Measurements from ENCODE around the gene CDKAL1.

CDKAL1 gene

DNA sequence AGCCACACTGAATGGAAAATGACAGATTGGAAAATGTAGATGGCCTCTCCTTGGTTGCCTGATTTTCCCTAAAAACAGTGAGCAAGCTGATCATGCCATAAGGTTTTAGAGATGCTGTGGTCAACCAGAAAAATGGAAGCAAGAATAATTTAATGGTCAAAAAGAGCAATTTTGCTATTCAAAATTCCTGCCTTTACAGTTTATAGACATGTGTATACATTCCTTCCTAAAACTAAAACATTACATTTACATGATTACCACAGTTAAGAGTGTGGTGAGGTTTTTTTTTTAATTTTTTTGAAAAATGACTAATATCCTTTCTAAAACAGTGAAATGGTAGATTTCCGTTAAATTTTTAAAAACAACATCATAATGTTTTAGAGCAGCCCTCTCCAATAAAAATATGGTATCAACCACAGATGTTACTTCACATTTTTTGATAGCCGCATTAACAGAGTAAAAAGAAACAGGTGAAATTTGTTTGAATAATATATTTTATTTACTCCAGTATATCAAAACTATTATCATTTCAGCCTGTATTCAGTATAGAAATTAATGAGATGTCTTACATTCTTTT is 652.3 kb downstream of the CDKAL1 start:
- Histone ChIP-seq H4K20me1 (ENCODE audit: insufficient read depth) (no peaks in the 10 kb centered on the region), H2AFZ (ENCODE audit: low read depth) (no peak overlapping the region), H3K4me1 (ENCODE audit: low read depth, poor library complexity, severe bottlenecking) (peaks cover 7% of the 10 kb centered on the region), H3K27me3 (ENCODE audit: insufficient read depth, low read depth) (no peaks in the 10 kb centered on the region), H3K4me3 (IDR thresholded peaks at IDR 0.05; ENCODE audit: insufficient read depth, low read depth, low read length) (no peak overlapping the region), H3K79me2 (ENCODE audit: insufficient read depth, low read depth) (no peaks in the 10 kb centered on the region), H3K36me3 (ENCODE audit: insufficient read depth) (no peaks in the 10 kb centered on the region), H3K9ac (no peak overlapping the region), H3K4me2 (no peak overlapping the region), H3K27ac (no peak overlapping the region)
- TF ChIP-seq, protein P1, sequence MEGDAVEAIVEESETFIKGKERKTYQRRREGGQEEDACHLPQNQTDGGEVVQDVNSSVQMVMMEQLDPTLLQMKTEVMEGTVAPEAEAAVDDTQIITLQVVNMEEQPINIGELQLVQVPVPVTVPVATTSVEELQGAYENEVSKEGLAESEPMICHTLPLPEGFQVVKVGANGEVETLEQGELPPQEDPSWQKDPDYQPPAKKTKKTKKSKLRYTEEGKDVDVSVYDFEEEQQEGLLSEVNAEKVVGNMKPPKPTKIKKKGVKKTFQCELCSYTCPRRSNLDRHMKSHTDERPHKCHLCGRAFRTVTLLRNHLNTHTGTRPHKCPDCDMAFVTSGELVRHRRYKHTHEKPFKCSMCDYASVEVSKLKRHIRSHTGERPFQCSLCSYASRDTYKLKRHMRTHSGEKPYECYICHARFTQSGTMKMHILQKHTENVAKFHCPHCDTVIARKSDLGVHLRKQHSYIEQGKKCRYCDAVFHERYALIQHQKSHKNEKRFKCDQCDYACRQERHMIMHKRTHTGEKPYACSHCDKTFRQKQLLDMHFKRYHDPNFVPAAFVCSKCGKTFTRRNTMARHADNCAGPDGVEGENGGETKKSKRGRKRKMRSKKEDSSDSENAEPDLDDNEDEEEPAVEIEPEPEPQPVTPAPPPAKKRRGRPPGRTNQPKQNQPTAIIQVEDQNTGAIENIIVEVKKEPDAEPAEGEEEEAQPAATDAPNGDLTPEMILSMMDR (conservative IDR thresholded peaks at IDR 0.05; ENCODE audit: low read depth, low read length) = no peak

DNA sequence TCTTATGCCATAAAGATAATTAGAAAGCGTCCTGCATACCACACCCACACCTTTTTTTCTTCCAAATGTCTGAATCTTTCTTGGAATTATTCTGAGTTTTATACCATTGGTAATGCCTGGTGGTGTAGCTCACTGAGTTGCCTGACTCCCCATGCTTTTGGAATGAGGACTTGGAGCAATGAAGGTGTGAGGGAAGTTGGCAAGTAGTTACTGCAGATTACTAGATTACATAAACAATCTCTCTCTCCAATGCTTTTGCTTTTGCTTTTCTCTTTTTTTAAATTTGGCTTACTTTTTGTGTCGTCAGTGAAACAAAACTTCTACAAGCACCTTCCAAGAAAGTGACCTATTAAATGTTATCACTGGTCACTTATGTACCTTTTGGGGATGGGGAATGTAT is 653.2 kb downstream of the CDKAL1 start:
- no peak overlapping the region for H3K9ac ChIP-seq
- no peak overlapping the region for H3K27ac ChIP-seq
- no peaks in the 10 kb centered on the region for H3K36me3 ChIP-seq (ENCODE audit: insufficient read depth)
- TF ChIP-seq, protein P1 (conservative IDR thresholded peaks at IDR 0.05; ENCODE audit: low read depth, low read length) = no peak
- no peak overlapping the region for H2AFZ ChIP-seq (ENCODE audit: low read depth)
- H4K20me1 ChIP-seq (ENCODE audit: insufficient read depth) = no peaks in the 10 kb centered on the region
- H3K27me3 ChIP-seq (ENCODE audit: insufficient read depth, low read depth) = no peaks in the 10 kb centered on the region
- H3K79me2 ChIP-seq (ENCODE audit: insufficient read depth, low read depth) = no peaks in the 10 kb centered on the region
- no peaks in the 10 kb centered on the region for H3K4me1 ChIP-seq (ENCODE audit: low read depth, poor library complexity, severe bottlenecking)
- no peak overlapping the region for H3K4me2 ChIP-seq
- H3K4me3 ChIP-seq (IDR thresholded peaks at IDR 0.05; ENCODE audit: insufficient read depth, low read depth, low read length) = no peak overlapping the region

DNA sequence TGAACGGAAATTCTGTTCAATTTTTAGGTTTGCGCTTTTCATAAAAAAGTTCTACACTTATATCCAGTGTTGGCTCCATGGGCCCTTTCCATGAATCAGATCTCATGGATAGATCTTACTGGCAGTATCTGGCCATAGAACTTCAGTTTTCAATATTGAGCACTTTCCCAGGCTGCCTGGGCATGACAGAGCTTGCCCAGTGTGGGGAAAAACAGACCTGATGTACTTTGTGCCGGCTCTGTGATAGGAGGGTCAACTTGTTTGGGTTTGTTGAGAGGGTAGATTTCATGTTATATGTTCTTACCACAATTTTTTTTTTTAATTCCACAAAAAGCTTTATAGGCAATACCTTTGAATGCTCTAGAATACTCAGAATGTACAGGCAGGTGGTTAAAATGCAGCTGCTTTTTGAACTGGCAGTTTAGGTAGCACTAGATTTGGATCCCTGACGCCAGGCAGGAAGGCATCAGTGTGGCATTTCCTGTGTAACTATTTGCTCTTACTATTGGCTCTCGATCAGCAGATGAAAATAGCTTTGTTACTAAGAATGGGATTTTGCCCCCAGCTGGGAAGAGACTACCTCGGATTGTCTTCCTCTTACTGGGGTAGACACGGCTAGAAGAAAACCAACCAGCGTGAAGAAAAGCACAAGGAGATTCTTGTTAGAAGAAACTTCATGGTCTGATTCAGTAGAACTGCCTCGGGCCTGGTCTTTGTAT is 654.4 kb downstream of the CDKAL1 start:
- no peaks in the 10 kb centered on the region for H3K4me1 ChIP-seq (ENCODE audit: low read depth, poor library complexity, severe bottlenecking)
- TF ChIP-seq, protein P1 (conservative IDR thresholded peaks at IDR 0.05; ENCODE audit: low read depth, low read length) = no peak
- no peak overlapping the region for H3K4me2 ChIP-seq
- H3K27me3 ChIP-seq (ENCODE audit: insufficient read depth, low read depth) = no peaks in the 10 kb centered on the region
- no peaks in the 10 kb centered on the region for H4K20me1 ChIP-seq (ENCODE audit: insufficient read depth)
- no peak overlapping the region for H3K9ac ChIP-seq
- H3K27ac ChIP-seq = no peak overlapping the region
- no peak overlapping the region for H3K4me3 ChIP-seq (IDR thresholded peaks at IDR 0.05; ENCODE audit: insufficient read depth, low read depth, low read length)
- no peak overlapping the region for H2AFZ ChIP-seq (ENCODE audit: low read depth)
- no peaks in the 10 kb centered on the region for H3K79me2 ChIP-seq (ENCODE audit: insufficient read depth, low read depth)
- H3K36me3 ChIP-seq (ENCODE audit: insufficient read depth) = no peaks in the 10 kb centered on the region

DNA sequence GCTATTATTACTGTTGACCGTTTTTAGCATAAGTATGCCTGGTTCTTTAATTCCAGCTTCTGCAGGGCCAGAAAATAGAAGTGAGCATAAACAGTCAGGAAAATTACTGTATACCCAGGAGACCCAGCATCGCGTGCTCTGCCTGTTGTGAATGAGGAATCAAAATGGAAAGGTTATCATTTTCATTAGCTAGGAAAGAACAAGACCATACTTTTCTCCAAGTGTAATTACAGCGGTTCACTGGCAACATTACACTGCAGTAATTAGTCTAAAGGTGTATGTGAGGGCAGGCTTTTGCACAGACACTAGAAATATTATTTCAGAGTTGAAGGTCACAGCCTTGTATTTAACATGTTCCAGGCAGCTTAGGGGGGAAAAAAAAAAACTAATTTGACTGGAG is 655.5 kb downstream of the CDKAL1 start:
- Histone ChIP-seq H3K27me3 (ENCODE audit: insufficient read depth, low read depth) (no peaks in the 10 kb centered on the region), H3K4me1 (ENCODE audit: low read depth, poor library complexity, severe bottlenecking) (no peaks in the 10 kb centered on the region), H2AFZ (ENCODE audit: low read depth) (no peak overlapping the region), H3K36me3 (ENCODE audit: insufficient read depth) (no peaks in the 10 kb centered on the region), H3K4me3 (IDR thresholded peaks at IDR 0.05; ENCODE audit: insufficient read depth, low read depth, low read length) (no peak overlapping the region), H3K27ac (no peak overlapping the region), H3K9ac (no peak overlapping the region), H3K4me2 (no peak overlapping the region), H4K20me1 (ENCODE audit: insufficient read depth) (no peaks in the 10 kb centered on the region), H3K79me2 (ENCODE audit: insufficient read depth, low read depth) (no peaks in the 10 kb centered on the region)
- TF ChIP-seq, protein P1 (conservative IDR thresholded peaks at IDR 0.05; ENCODE audit: low read depth, low read length) = no peak
